ENCODE measurements around the gene ARHGAP31.

Gene ARHGAP31

DNA sequence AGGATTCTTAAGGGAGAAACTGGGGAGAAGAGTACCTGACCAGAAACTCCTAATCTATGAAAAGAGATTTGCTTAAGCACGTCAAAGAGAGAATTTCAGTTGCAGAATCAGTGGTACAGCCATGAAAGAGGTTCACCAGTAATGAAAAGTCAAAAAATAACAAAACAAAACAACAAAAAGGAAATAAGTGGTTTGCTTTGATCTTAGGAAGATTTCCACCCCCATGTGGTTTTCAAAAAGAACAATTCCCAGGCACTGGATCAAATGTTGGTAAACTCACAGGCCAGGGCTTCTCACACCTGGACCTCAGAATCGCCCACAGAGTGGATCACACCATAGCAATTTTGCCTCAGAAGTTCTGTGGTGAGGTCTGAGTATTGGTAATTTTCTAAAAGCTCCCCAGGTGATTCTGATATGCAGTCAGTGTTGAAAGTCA is 101.8 kb downstream of the ARHGAP31 start:
- DNase-seq (ENCODE audit: low read depth in 2 of 2): no peak

DNA sequence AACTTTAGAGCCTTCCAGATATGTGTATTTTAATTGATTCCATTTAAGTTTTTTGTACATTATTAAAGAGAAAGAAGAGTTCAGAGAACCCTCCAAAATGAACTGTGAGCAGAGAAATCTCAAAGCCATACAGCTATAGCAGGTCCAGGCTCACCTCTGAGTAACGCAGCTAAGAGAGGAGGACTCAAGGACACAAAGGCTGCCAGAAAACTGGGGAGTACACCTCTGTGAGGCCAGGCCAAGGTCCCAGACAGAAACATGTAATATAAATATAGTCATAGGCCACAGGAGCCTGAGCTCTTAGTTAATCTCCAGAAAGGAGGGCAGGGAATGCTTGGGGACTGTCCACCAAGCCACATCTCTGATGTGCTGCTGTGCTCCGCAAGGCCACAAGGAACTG is 102.7 kb downstream of the ARHGAP31 start:
- DNase-seq (ENCODE audit: low read depth in 2 of 2): no peak

DNA sequence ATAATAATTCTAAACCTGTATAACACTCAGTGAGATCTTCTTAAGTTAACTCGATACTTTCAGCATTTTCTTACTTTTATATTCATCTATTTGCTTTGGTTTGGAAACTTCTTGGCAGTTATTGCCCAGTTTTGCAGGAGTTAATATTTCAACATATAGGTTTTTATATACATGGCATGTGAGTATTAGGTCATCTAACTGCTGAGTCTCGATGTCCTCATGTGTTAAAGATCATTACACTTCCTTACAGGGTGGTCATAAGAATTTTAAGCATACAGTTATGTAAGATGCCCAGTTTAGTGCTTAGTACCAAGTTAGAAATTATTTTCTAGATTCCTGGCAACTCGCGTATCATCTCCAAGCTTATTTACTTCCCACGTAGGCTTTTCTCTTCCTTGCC is 106.3 kb downstream of the ARHGAP31 start:
- DNase-seq (ENCODE audit: low read depth in 2 of 2): no peak

DNA sequence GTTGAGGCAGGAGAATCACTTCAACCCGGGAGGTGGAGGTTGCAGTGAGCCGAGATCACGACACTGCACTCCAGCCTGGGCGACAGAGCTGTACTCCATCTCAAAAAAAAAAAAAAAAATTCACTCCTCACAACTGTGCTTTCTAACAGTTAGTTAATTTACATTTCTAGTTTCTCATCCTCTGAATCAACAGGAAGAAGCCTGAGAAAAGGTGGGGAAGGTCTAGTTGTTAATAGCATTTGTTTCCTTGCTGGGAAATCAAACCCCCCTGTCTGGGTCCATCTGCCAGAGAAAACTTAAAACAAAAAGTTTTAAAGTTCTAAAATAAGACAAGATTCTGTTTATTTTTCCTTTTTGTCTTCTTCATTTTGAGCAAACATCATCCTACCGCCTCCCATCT is 106.9 kb downstream of the ARHGAP31 start:
- DNase-seq (ENCODE audit: low read depth in 2 of 2): no peak

DNA sequence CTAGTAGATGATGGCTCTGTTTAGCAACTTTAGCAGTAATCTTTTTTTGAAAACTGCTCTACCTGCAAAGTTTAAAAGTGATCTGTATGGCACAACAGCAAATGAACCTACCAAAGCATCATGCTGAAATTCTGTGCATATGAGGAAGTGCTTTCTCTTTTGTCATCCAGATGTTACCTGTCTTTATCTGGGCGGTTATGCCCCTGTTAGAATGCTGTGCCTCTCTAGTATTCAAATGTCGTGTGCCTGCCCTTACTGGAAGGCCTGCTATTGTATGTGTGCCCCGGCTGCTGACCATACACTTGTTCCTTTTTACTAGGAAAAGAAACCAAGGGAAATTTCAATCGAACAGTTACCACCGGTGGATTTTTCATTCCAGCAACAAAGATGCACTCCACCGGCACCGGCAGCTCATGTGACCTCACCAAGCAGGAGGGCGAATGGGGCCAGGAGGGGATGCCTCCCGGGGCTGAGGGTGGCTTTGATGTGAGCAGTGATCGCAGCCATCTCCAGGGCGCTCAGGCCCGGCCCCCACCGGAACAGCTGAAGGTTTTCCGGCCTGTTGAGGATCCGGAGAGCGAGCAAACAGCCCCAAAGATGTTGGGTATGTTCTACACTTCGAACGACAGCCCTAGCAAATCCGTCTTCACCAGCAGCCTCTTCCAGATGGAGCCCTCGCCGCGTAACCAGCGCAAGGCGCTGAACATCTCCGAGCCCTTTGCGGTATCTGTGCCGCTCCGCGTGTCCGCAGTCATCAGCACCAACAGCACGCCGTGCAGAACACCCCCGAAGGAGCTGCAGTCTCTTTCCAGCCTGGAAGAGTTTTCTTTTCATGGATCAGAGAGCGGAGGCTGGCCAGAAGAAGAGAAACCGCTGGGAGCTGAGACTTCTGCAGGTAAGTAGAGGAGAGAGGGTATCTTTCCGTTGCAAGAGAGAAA is 107.6 kb downstream of the ARHGAP31 start:
- no peak for DNase-seq (ENCODE audit: low read depth in 2 of 2)

DNA sequence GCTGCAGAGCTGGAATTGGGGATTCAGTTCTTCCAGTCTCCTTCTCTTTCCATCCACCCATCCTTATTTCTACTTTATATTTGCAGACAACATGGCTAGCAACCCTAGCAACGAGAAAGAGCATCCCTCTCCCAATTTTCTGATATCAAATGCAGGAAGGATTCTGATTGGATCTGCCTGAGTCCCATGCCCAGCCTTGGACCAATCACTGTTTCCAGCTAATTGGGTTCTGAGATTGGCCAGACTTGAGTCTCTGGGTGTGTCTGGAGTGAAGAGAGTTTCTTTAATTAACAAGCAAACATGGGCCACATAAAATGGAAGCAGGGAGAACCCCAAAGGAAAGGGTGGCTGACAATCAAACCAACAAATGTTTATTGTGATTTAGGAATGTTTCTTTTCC is 108.6 kb downstream of the ARHGAP31 start:
- no peak for DNase-seq (ENCODE audit: low read depth in 2 of 2)

DNA sequence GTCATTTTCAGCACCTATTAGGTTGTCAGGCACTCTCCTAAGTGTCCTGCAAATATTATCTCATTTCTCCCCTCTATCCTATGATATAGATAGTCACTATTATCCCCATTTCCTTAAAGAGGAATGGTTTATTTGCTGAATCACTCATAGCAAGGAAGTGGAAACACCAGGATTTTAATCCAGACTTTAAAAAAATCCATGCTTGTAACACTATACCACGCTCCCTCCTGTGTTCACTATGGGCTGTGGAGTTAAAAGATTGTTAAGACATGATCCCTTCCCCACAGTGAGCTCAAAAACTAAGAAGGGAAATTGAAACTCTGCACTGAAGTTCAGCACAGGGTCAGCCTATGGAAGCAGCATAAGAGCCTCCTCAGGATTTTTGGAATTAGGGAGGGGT is 109.0 kb downstream of the ARHGAP31 start:
- DNase-seq (ENCODE audit: low read depth in 2 of 2): no peak

DNA sequence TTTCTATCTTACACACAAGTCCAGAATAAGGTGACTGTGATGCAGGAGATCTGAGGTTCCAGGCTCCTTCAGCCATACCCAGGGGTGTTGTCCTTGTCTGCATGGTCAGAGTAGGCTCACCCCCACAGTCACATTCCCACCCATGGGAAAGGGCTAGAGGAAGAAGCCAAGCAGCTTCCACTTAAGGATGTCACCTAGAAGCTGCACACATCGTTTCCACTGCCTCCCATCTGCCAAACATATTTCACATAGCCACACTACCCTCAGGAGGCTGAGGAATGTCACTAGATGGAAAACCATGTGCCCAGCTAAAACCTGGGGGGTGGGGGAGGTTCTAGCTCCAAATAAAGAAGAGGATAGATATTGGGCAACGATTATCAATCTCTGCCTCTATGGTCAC is 111.1 kb downstream of the ARHGAP31 start:
- DNase-seq (ENCODE audit: low read depth in 2 of 2): no peak

DNA sequence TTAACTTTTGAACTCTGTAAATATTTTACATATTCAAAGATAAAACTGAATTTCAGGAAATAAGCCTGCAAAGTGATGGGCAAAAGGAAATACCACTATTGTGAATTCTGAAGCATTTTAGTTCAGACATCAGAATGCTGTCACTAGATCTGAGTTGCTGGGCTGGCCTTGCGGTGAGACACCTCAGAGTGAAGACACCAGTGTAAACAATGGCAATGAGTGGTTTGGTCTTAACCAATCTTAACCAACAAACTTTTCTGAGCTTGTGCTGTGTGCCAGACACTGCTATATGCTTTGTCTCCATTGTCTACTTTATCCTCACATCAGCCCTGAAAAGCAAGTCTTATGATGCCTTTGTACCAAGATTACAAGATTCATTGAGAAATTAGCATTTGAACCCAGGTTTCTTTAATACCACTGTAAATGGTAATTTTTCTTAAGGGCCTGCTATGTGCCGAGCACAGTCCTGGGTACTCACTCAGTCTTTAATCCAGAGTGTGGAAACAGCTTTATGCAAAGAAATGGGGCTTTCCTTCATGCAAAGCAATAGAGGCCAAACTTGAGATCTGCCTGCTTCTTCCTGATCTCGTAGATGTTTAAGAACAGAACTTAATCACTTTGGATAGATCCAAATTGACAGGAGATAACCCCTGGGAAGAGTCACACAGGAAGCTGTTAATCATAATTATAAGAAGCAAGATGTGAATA is 114.2 kb downstream of the ARHGAP31 start:
- DNase-seq (ENCODE audit: low read depth in 2 of 2): no peak

DNA sequence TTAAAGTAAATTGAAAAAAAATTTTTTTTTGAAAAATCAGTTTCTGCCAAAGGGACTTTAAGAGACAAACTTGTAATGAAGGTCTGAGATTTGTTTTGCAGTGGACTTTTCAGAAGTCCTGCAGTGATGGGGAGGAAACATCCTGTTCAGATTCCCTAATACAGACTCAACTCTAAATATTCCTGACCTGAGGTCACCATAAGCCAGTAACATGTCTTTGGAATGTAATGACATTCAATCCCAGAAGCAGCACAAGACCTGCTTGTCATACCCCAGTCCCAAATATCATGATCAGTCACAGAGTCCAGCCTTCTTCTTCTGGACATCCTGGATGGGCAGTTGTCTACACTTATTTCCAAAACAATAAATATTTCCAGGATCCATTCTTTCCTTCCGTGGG is 115.7 kb downstream of the ARHGAP31 start:
- no peak for DNase-seq (ENCODE audit: low read depth in 2 of 2)

DNA sequence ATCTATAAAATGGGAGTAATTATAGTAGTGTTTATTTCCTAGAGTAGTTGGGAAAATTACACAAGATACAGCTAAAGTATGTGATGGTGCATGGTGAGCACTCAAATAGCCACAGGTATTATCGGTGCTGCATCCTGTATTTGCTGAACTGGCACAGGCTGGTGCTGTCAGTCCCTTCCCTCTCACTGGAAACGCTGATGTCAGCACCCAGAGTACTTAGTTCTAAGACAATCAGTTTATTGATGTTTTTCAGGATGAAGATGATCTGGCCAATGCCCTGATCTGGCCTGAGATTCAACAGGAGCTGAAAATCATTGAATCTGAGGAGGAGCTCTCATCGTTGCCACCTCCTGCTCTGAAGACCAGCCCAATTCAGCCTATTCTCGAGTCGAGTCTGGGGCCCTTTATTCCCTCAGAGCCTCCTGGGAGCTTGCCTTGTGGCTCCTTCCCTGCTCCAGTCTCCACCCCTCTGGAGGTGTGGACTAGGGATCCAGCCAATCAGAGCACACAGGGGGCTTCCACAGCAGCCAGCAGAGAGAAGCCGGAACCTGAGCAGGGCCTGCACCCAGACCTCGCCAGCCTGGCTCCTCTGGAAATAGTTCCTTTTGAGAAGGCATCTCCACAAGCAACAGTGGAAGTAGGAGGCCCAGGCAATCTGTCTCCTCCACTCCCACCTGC is 119.6 kb downstream of the ARHGAP31 start:
- DNase-seq (ENCODE audit: low read depth in 2 of 2): no peak

DNA sequence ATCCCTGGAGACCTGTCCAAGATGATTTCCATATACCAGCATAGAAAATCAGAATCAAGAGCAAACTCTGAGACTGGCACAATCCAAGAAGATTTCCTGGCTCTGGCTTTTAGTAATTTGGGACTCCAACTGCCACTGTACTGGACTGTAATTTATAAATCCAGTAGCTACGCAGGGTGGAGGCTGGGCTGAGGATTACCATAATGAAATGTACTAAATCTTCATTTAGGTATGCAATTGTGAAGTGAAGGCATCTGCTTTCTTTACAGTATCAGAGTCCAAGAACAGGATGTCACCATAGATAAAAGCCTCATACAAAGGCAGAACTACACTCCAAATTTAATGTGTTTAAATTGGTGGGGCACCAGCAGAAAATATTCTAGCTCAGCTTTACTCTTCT is 122.7 kb downstream of the ARHGAP31 start:
- no peak for DNase-seq (ENCODE audit: low read depth in 2 of 2)

DNA sequence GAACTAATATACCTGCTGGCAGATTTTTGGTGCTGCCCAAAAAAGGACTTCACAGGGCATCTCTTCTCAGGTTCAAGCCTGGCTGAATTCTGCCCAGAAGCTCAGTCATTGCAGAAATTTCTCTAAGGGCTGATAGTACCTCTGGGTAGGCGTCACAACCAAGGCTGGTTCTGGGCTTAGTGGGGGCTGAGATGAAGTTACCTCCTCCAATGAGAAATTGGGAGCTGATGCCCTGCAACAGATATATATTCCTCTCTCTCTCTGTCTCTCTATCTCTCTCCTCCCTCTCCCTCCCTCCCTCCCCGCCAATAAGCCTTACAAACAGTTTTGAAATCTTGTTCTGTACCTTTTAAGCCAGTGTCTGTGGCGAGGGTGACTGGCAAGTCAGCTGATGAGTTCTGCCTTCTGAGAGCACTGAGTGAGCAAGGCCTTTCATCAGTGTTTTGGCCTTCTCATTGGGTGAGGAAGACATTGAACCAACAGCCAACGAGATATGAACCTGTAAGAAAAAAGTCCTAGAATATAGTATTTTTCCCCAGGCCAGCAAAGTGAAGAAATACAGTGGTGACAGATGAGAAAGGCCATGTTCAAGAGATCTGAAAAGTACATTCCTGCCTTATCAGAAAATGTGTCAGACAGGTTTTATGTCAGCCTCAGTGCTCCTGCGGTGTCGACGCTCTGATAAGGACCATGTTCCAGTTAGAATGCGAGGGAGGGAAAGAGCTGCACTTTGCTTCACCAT is 123.8 kb downstream of the ARHGAP31 start:
- no peak for DNase-seq (ENCODE audit: low read depth in 2 of 2)

DNA sequence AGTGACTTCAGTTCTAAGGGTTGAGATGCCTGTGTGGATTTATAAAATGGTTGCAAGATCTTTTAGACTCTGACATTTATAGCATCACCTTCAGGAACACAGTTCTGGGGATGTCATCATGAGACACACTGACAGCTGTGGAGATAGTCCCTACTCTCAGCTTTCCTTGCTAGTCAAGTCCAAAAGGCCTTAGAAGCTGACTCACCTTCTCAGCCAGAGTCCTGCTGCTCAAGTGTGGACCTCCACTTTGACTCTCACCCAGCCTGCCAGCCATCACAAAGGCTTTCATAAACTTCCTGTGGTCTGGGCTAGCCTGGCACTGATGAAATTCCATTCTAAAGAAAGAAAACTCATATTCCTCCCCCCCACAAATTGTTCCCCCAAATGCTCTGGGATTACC is 124.5 kb downstream of the ARHGAP31 start:
- no peak for DNase-seq (ENCODE audit: low read depth in 2 of 2)

DNA sequence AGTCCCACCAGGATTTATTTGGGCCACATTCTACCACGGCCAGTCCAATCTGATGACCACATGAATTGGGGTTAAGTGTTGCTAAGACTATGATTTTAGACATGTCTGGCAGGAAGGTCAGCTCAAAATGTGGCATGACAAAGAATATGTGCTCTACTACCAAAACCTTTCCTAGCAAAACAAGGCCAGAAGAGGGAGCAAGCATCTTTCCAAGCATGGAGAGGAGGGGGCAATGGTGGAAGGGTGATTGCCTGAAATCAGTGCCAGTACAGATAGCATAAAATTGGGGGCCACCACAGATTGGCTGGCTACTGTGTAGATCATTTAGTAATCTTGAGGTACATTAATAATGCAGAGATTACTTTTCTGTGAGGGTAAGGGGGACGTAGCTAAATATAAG is 126.0 kb downstream of the ARHGAP31 start:
- DNase-seq (ENCODE audit: low read depth in 2 of 2): no peak

DNA sequence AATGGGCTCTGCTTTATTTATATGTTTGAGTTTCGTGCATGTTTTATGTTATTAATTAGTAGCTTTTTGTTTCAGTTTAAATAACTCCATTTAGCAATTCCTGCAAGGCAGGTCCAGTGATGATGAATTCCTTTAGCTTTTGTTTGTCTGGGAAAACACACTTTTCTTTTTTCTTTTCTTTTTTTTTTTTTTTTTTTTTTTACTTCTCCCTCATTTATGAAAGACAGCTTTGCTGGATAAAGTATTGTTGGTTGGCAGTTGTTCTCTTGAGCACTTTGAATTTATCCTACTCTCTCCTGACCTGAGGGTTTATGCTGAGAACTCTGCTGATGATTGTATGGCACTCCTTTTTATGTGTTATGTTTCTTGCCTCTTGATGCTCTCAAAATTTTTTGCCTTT is 133.5 kb downstream of the ARHGAP31 start:
- DNase-seq (ENCODE audit: low read depth in 2 of 2): no peak

DNA sequence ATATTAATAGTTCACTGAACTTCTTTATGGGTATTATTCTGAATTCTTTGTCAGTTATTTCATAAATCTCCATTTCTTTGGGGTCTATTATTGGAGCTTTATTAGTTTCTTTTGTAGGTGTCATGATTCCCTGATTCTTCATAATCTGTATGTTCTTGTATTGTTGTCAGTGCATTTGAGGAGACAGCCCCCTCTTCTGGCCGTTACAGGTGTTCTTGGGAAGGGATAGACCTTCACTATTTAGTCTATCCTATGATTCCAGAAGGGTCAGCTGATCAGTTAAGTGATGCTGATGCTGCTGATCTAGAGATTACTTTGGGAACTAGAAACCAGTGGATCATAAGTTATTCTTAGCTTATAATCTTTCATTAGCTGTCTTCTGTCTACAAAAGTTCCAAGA is 134.4 kb downstream of the ARHGAP31 start:
- no peak for DNase-seq (ENCODE audit: low read depth in 2 of 2)

DNA sequence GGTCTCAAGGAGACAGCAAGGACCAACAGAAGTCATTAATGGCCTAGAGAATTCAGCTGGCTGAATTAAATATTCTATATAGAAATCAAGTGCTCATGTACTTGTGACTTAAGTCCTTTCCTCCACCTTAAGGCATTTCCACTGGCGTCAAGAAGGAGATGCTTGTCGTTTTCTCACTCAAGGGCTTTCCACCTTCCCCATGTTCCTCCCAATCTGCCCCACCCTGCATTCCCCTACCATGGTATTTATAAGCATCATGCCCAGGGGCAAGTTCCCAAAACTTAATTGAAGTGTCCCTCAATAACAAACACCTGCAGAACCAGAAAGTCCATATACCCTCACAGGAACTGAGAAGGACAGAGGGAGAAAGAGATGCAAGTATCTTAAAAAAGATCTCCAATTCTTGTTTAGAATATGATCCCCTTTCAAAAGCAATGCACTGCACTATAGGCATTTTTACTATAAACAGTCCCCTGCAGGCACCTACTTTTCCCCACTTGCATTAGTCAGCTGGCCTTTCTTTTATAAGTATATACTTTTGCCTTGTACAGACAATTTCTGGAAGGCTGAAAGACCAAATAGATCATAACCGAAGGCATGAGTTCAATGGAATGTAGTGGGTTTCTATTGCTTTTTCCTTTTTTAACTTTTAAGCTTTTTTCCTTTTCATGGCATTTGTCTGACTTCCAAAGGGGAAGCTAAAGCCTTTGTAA is 139.6 kb downstream of the ARHGAP31 start:
- no peak for DNase-seq (ENCODE audit: low read depth in 2 of 2)

DNA sequence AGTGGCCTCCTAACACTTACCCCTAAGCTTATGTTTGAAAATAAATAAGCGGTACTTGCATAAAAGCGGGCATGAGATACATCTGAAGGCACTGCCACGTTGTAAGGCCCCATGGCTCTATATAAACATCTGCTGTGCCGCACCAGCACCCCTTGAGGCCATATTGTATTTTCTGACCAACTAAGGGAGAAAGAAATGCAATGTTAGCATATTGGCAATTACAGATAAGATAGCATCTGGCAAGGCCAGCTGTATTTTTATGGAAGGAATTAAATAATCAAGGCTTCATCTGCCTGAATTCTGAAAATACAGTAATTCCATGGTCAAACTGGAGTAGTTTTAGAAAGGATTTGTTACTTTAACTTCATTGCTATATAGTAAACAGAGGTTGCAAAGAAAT is 140.5 kb downstream of the ARHGAP31 start:
- no peak for DNase-seq (ENCODE audit: low read depth in 2 of 2)

DNA sequence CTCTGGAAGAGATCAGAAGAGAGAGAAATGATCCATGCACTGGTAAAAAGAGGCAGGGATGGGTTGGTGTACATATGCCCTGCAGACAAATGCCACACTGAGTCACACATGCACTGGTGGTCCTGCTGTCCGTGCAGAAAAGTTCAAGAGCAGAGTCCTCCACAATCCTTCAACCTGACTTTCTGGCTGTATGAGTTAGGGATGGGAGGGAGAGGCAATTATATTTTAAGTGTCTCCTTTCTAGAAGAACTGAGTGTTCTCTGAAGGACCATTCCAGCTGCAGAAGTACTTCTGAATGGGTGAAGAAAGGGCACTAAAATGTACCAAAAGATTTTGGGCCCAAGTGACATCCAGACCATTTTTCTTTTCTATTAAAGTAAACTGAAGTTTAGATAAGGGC is 142.8 kb downstream of the ARHGAP31 start:
- no peak for DNase-seq (ENCODE audit: low read depth in 2 of 2)

DNA sequence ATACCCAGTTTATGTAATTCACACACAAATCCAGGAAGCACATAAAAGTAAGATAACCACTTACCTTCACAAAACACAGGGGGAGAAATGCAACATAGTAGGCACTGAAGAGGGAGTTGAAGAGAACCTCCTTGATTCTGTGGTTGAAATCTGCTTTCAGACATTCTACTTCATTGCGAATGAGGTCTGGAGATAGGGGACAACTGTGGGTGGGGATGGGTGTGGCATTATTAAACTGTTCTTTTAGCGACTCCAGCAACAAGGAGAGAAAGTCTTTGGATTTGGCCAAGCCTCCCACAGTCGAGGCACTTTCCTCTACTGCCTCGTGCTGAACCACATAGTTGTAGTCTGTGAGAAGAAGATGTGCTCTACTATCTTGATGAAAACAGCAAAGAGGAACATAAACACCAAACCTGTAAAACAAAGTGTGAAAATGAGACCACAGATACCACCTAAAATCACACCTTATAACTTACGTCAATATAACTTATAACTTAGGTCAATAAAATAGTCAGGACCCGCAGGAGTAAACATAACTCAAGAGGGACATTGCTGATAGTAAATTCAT is 143.6 kb downstream of the ARHGAP31 start:
- no peak for DNase-seq (ENCODE audit: low read depth in 2 of 2)
